Loucy (cell line): ENCODE data around the gene GBF1.

Experiments used
- H2AFZ ChIP-seq: fragments of 200-600 bp; sonication (generic); 2 replicates; pipeline ENCODE4 v1.6.0; 2016; ENCODE audit warnings: antibody characterized with exemption, mild to moderate bottlenecking, low read length, moderate library complexity
- H3F3A ChIP-seq: fragments of 200-600 bp; 2 replicates; pipeline ENCODE4 v1.6.0; 2016; ENCODE audit warnings: antibody characterized with exemption, low read depth, mild to moderate bottlenecking
- H3K27me3 ChIP-seq: fragments of 200-600 bp; sonication (generic); 2 replicates; pipeline ENCODE4 v1.6.1; 2014; ENCODE audit warnings: low read length, mild to moderate bottlenecking; ENCODE audit not compliant: insufficient read depth, poor library complexity, severe bottlenecking
- H3K36me3 ChIP-seq: fragments of 200-600 bp; sonication (generic); 2 replicates; pipeline ENCODE4 v1.6.1; 2016; ENCODE audit warnings: low read length; ENCODE audit not compliant: insufficient read depth
- H3K4me1 ChIP-seq: fragments of 200-600 bp; sonication (generic); 2 replicates; pipeline ENCODE4 v1.5.1; 2014; ENCODE audit warnings: low read length, mild to moderate bottlenecking; ENCODE audit not compliant: insufficient read depth, poor library complexity, severe bottlenecking
- H3K4me2 ChIP-seq: fragments of 200-600 bp; sonication (generic); 2 replicates; pipeline ENCODE4 v1.6.0; 2014; ENCODE audit warnings: antibody characterized with exemption, low read length, low read depth, mild to moderate bottlenecking; ENCODE audit not compliant: poor library complexity, severe bottlenecking
- H3K4me3 ChIP-seq: fragments of 200-600 bp; sonication (generic); 2 replicates; pipeline ENCODE4 v1.5.1; 2014; ENCODE audit warnings: low read length, mild to moderate bottlenecking, mixed read lengths; ENCODE audit not compliant: poor library complexity, severe bottlenecking
- H3K79me2 ChIP-seq: fragments of 200-600 bp; sonication (generic); 2 replicates; pipeline ENCODE4 v1.6.1; 2014; ENCODE audit warnings: low read length; ENCODE audit not compliant: insufficient read depth
- H3K9ac ChIP-seq: fragments of 200-600 bp; sonication (generic); 2 replicates; pipeline ENCODE4 v1.6.0; 2014; ENCODE audit warnings: mild to moderate bottlenecking, low read depth, low read length, moderate library complexity; ENCODE audit not compliant: poor library complexity, severe bottlenecking
- H3K9me2 ChIP-seq: fragments of 200-600 bp; sonication (generic); replicated peaks from 2 replicates; pipeline ENCODE4 v1.6.1; 2016; ENCODE audit warnings: low read depth, low read length, mixed read lengths
- H3K9me3 ChIP-seq: fragments of 200-600 bp; sonication (generic); 2 replicates; pipeline ENCODE4 v1.6.1; 2014; ENCODE audit warnings: mild to moderate bottlenecking, antibody characterized with exemption, low read length, low read depth; ENCODE audit not compliant: insufficient read depth
- H4K20me1 ChIP-seq: fragments of 200-600 bp; sonication (generic); 2 replicates; pipeline ENCODE4 v1.6.0; 2014; ENCODE audit warnings: antibody characterized with exemption, low read length, mild to moderate bottlenecking; ENCODE audit not compliant: insufficient read depth, poor library complexity, severe bottlenecking
- EZH2phosphoT487 ChIP-seq: fragments of 200-600 bp; IDR thresholded peaks from 2 replicates; pipeline ENCODE4 v1.6.1; 2018; ENCODE audit warnings: antibody characterized with exemption, mild to moderate bottlenecking, moderate library complexity, borderline replicate concordance
- TF ChIP-seq, protein P1 (sequence below): fragments of 200-600 bp; sonication (generic); conservative IDR thresholded peaks from 2 replicates; pipeline ENCODE4 v1.5.1; 2014; ENCODE audit warnings: mild to moderate bottlenecking, antibody characterized with exemption, low read length

GBF1 gene

DNA sequence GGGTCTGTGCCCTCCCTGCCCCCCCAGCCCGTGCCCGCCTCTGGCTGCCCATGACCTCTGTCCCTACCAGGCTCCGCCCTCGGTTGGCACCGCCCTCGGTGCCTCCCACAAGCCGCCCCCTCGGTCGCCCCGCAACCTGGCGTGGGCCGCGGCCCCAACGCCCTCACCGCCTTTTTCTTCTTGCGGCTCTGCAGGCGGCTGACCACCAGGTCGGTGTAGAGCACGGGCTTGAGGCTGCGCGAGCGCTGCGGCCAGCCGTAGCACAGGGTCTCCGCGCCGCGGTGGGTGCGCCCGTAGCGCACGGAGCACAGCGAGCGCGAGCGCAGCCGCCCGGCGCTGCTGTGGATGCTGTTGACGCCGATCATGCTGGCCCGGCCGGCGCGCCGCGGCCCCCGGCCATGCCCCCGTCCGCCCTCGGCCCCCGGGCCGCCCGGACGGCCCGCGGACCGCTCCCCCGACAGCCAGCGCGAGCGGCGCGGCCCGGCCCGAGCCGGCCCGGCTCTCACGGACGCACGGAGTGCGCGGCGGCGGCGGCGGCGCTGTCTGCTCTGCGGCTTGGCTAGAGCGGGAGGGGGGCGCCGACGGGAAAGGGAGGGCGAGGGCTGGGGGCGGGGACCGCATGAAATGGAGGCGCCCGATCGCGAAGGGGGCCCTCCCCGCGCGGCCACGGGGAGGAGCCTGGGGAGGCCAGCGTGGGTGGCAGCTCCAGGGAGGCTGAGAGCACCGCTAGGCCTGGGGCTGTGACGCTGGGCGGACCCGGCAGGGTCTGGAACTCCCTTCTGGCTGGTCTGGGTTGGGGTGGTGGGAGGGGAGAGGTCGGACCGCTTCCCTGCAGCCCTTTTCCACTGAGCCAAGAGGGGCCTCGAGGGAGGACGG is 163.6 kb downstream of the GBF1 start:
- no peaks in the 10 kb centered on the region for H3K36me3 ChIP-seq
- H3K4me2 ChIP-seq: no peak overlapping the region
- no peaks in the 10 kb centered on the region for H3F3A ChIP-seq
- H2AFZ ChIP-seq: no peak overlapping the region
- H3K9me3 ChIP-seq: no peaks in the 10 kb centered on the region
- peaks cover 25% of the 10 kb centered on the region for H3K27me3 ChIP-seq
- TF ChIP-seq EZH2phosphoT487: no peak
- TF ChIP-seq, protein P1, sequence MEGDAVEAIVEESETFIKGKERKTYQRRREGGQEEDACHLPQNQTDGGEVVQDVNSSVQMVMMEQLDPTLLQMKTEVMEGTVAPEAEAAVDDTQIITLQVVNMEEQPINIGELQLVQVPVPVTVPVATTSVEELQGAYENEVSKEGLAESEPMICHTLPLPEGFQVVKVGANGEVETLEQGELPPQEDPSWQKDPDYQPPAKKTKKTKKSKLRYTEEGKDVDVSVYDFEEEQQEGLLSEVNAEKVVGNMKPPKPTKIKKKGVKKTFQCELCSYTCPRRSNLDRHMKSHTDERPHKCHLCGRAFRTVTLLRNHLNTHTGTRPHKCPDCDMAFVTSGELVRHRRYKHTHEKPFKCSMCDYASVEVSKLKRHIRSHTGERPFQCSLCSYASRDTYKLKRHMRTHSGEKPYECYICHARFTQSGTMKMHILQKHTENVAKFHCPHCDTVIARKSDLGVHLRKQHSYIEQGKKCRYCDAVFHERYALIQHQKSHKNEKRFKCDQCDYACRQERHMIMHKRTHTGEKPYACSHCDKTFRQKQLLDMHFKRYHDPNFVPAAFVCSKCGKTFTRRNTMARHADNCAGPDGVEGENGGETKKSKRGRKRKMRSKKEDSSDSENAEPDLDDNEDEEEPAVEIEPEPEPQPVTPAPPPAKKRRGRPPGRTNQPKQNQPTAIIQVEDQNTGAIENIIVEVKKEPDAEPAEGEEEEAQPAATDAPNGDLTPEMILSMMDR: no peak
- H3K4me3 ChIP-seq: no peak overlapping the region
- no peaks in the 10 kb centered on the region for H3K9me2 ChIP-seq
- H4K20me1 ChIP-seq: no peaks in the 10 kb centered on the region
- H3K9ac ChIP-seq: no peak overlapping the region
- no peaks in the 10 kb centered on the region for H3K79me2 ChIP-seq
- no peaks in the 10 kb centered on the region for H3K4me1 ChIP-seq

DNA sequence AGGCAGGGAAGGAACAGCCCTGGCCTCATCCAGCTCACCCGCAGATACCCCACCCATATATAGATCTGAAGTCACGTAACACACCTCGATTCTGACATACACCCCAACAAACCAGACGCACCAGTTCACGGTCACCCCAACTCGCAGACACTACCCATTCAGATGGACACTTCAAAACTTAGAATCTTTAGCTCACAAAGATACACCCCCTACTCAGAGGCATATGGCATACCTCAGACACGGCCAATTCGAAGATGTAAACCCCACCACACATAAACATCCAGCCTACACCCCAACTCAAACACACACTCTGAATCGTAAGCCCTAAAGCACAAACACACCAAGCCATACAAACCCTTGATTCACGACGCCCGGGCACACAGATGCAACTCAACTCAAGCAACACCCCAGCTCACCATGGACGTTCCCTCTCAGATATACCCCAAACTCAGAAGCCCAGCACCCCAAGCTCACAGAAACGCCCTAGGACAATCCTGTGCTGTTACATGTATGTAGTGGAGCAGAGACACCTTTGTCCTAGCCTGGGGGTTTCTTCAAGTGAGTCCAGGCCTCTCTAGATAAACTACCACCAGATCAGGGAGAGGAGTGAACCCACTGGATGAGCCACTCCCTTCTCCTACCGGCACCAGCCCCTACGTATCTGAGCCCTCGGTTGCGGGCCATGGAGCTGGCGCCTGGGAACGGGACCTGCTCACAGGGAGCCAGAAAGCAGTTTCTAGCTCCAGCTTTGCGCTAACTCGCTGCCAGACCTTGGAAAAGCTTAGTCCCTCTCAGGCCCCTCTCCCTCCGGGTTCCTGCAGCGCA is 164.5 kb downstream of the GBF1 start:
- no peaks in the 10 kb centered on the region for H3K4me1 ChIP-seq
- no peak overlapping the region for H3K4me3 ChIP-seq
- no peaks in the 10 kb centered on the region for H3K9me2 ChIP-seq
- H4K20me1 ChIP-seq: no peaks in the 10 kb centered on the region
- no peak overlapping the region for H3K9ac ChIP-seq
- peaks cover 25% of the 10 kb centered on the region for H3K27me3 ChIP-seq
- no peaks in the 10 kb centered on the region for H3K79me2 ChIP-seq
- H2AFZ ChIP-seq: no peak overlapping the region
- H3K4me2 ChIP-seq: no peak overlapping the region
- TF ChIP-seq, protein P1: no peak
- no peaks in the 10 kb centered on the region for H3K36me3 ChIP-seq
- no peaks in the 10 kb centered on the region for H3F3A ChIP-seq
- no peaks in the 10 kb centered on the region for H3K9me3 ChIP-seq

DNA sequence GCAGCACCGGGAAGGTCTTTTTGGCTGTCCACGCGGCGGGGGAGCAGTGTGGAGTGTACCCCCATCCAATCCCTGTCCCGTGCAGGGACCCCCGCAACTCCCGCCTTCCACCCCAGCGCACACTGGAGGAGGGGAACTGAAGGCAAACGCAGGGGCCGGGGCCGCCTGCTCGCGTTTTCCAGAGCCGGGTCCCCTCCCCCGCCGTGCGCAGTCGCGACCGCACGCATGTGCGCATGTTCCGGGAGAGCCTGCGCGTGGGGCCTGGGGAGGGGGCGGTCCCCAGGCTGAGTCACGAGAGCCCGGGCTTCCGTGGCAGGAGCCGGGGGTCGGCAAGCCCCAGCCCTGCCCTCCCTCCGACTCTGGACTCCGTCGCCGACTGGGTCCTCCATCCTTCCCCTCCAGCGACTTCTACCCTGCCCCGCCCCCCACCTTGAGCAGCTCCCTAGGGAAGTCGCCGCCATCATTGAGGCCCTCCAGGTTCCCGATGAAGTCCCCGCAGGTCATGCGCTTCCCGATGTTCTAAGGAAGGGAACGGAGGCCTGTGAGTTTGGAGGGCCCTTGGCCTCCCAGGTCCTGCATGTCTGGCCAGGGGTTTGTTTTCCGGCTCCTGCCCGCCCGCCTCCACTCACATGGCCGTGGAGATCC is 165.2 kb downstream of the GBF1 start:
- no peak overlapping the region for H3K9ac ChIP-seq
- H3K4me2 ChIP-seq: no peak overlapping the region

More for the DNA sequence above, 165.2 kb downstream of the GBF1 start:
- Histone ChIP-seq H4K20me1 (no peaks in the 10 kb centered on the region), H3K9me2 (no peaks in the 10 kb centered on the region), H3K4me3 (no peak overlapping the region), H3K4me1 (no peaks in the 10 kb centered on the region), H3K79me2 (no peaks in the 10 kb centered on the region), H3F3A (no peaks in the 10 kb centered on the region), H3K27me3 (peaks cover 25% of the 10 kb centered on the region), H2AFZ (no peak overlapping the region), H3K9me3 (no peaks in the 10 kb centered on the region), H3K36me3 (no peaks in the 10 kb centered on the region)
- TF ChIP-seq, protein P1: no peak
- TF ChIP-seq EZH2phosphoT487: no peak
